NT2/D1 (cell line): ENCODE data around the gene FMN2.

Source experiments
- YY1 ChIP-seq: IDR thresholded peaks from 2 replicates; pipeline ENCODE4 v1.6.1; 2011; ENCODE audit not compliant: insufficient read length, insufficient read depth
- ZNF274 ChIP-seq: IDR thresholded peaks from 2 replicates; pipeline ENCODE4 v1.6.1; 2011; ENCODE audit warnings: mild to moderate bottlenecking, low read depth, low read length

GRCh38 chr1:240169188-240169587 is 77.5 kb downstream of the FMN2 start:
- TF ChIP-seq YY1: no peak
- TF ChIP-seq ZNF274: no peak
